K562 (cell line): ENCODE measurements around the gene TBC1D1. TPM values are rescaled to one million over a fixed set of nuclear protein-coding genes. Genes with fewer than 3 reads are reported as not detected.

Source experiments
- ARID2 ChIP-seq: fragments of 450-650 bp; IDR thresholded peaks from 2 replicates; pipeline ENCODE4 v1.6.1; 2017; ENCODE audit warnings: antibody characterized with exemption, mild to moderate bottlenecking
- BMI1 ChIP-seq: fragments of 150-350 bp; IDR thresholded peaks from 2 replicates; pipeline ENCODE4 v1.6.1; 2014; ENCODE audit warnings: low read length
- CHAMP1 ChIP-seq: fragments of 450-650 bp; IDR thresholded peaks from 2 replicates; pipeline ENCODE4 v1.6.1; 2016; ENCODE audit warnings: mild to moderate bottlenecking
- CHD4 ChIP-seq: fragments of 200-600 bp; sonication (generic); IDR thresholded peaks from 3 replicates; pipeline ENCODE4 v1.6.1; 2012; ENCODE audit warnings: low read depth, mild to moderate bottlenecking, mixed read lengths, low read length, inconsistent platforms; ENCODE audit not compliant: insufficient read depth, insufficient replicate concordance, poor library complexity, severe bottlenecking
- DPF2 ChIP-seq: fragments of 450-650 bp; IDR thresholded peaks from 2 replicates; pipeline ENCODE4 v1.6.1; 2016
- ELK1 ChIP-seq: sonication (generic); formaldehyde crosslinking; IDR thresholded peaks from 2 replicates; pipeline ENCODE4 v1.8.1; 2022; ENCODE audit warnings: missing genetic modification reagents
- ESRRA ChIP-seq: fragments of 450-650 bp; IDR thresholded peaks from 2 replicates; pipeline ENCODE4 v1.6.1; 2014; ENCODE audit warnings: low read depth, mild to moderate bottlenecking, moderate library complexity, borderline replicate concordance
- ETS2 ChIP-seq: IDR thresholded peaks from 2 replicates; pipeline ENCODE4 v1.6.1; 2016; ENCODE audit warnings: borderline replicate concordance, missing genetic modification characterization, mild to moderate bottlenecking, moderate library complexity, missing compliant biosample characterization; ENCODE audit not compliant: poor library complexity, severe bottlenecking
- ETV6 ChIP-seq, 3 experiments: fragments of 150-350 bp in 1 of 3; sonication (generic) in 1 of 3; formaldehyde crosslinking in 1 of 3; IDR thresholded peaks; 2 replicates each; pipeline versions ENCODE4 v1.6.1 to v1.8.0; 2014 to 2022; ENCODE audit warnings: borderline replicate concordance in 2 of 3, low read depth in 2 of 3, antibody characterized with exemption in 1 of 3, low read length in 1 of 3, mild to moderate bottlenecking in 1 of 3, missing genetic modification reagents in 1 of 3
- FOSL1 ChIP-seq: fragments of 200-800 bp; sonication (Bioruptor generic); conservative IDR thresholded peaks from 2 replicates; pipeline ENCODE4 v1.6.1; 2016; ENCODE audit warnings: missing genetic modification characterization, missing compliant biosample characterization
- KLF1 ChIP-seq: fragments of 450-650 bp; IDR thresholded peaks from 2 replicates; pipeline ENCODE4 v1.6.1; 2016; ENCODE audit warnings: missing genetic modification characterization, missing compliant biosample characterization
- MAFK ChIP-seq: IDR thresholded peaks from 2 replicates; pipeline ENCODE4 v1.6.1; 2011; ENCODE audit warnings: low read length, improper control_type of control experiment
- MTF1 ChIP-seq: fragments of 250-450 bp; sonication (Bioruptor Pico); IDR thresholded peaks from 2 replicates; pipeline ENCODE4 v1.9.0; 2021; ENCODE audit warnings: moderate library complexity, mild to moderate bottlenecking, inconsistent platforms, borderline replicate concordance
- PCBP2 ChIP-seq: fragments of 200-400 bp; formaldehyde crosslinking; IDR thresholded peaks from 2 replicates; pipeline ENCODE4 v1.6.1; 2018; ENCODE audit warnings: low read length, low read depth, mild to moderate bottlenecking, moderate library complexity; ENCODE audit not compliant: poor library complexity, severe bottlenecking
- PPARD ChIP-seq: fragments of 250-450 bp; sonication (Bioruptor Pico); IDR thresholded peaks from 2 replicates; pipeline ENCODE4 v1.8.0; 2022; ENCODE audit warnings: inconsistent platforms, mild to moderate bottlenecking, moderate library complexity
- PTBP1 ChIP-seq: fragments of 200-400 bp; formaldehyde crosslinking; IDR thresholded peaks from 2 replicates; pipeline ENCODE4 v1.6.1; 2017; ENCODE audit warnings: low read depth, low read length
- RFX5 ChIP-seq: IDR thresholded peaks from 2 replicates; pipeline ENCODE4 v1.6.1; 2011; ENCODE audit warnings: low read depth, mild to moderate bottlenecking, improper control_type of control experiment, low read length
- TOE1 ChIP-seq, 2 experiments: fragments of 450-650 bp in 1 of 2; sonication (generic) in 1 of 2; formaldehyde crosslinking in 1 of 2; IDR thresholded peaks; 2 replicates each; pipeline versions ENCODE4 v1.7.1 to v1.8.0; 2016 to 2022; ENCODE audit warnings: borderline replicate concordance in 2 of 2, mild to moderate bottlenecking in 2 of 2, antibody characterized with exemption in 1 of 2, inconsistent platforms in 1 of 2, low read depth in 1 of 2, missing genetic modification reagents in 1 of 2, moderate library complexity in 1 of 2
- XRCC4 ChIP-seq: IDR thresholded peaks from one replicate; pipeline ENCODE4 v1.6.1; 2011; ENCODE audit not compliant: insufficient read depth, insufficient read length; ENCODE audit errors: extremely low read depth
- ZFP36 ChIP-seq: fragments of 150-350 bp; IDR thresholded peaks from 2 replicates; pipeline ENCODE4 v1.6.1; 2018; ENCODE audit warnings: low read length, low read depth; ENCODE audit not compliant: partially characterized antibody
- ZNF277 ChIP-seq: fragments of 250-450 bp; sonication (Bioruptor Pico); IDR thresholded peaks from 2 replicates; pipeline ENCODE4 v1.8.0; 2022; ENCODE audit warnings: inconsistent platforms, mild to moderate bottlenecking, moderate library complexity, borderline replicate concordance
- ZNF551 ChIP-seq: fragments of 250-450 bp; sonication (Bioruptor Pico); IDR thresholded peaks from 2 replicates; pipeline ENCODE4 v1.5.0; 2021; ENCODE audit warnings: mild to moderate bottlenecking, moderate library complexity
- ZNF77 ChIP-seq: fragments of 250-450 bp; sonication (Bioruptor Pico); IDR thresholded peaks from 2 replicates; pipeline ENCODE4 v1.5.0; 2020
- ZNF780A ChIP-seq: fragments of 250-450 bp; sonication (Bioruptor Pico); IDR thresholded peaks from 2 replicates; pipeline ENCODE4 v1.5.0; 2021; ENCODE audit warnings: mild to moderate bottlenecking
- polyA plus RNA-seq, 8 experiments: library from polyadenylated mRNA; depleted of rRNA in 4 of 8; stranded (reverse) in 5 of 8; unstranded in 3 of 8; fragments of >200 nt; fragmentation: Nextera tagmentation in 2 of 8; fragmentation: Illumina TruSeq in 1 of 8; extraction: Ambion mirVana in 2 of 8; extraction: Trizol in 1 of 8; gene quantifications; 2 replicates each; pipeline versions ENCODE4 v1.2.1 to v1.2.3, GENCODE V29; 2011 to 2014; ENCODE audit warnings: inconsistent platforms in 1 of 8, missing spikeins in 1 of 8
- total RNA-seq, 7 experiments: library from RNA; depleted of rRNA in 6 of 7; stranded (reverse); fragments of >200 nt in 6 of 7; fragmentation: Illumina TruSeq in 2 of 7; extraction: Trizol in 2 of 7; gene quantifications; 2 replicates each; pipeline versions ENCODE4 v1.2.1 to v1.2.3, GENCODE V29; 2011 to 2021; ENCODE audit warnings: low replicate concordance in 1 of 7

TBC1D1 gene
- total and polyA plus RNA-seq, 9 of the 15 experiments (the other 6 are each of a cell fraction or from before 2014, with no cell fraction given): 0.59 to 14.2 (median 8.8) TPM

GRCh38 chr4:38069271-38069760, 178.4 kb downstream of the TBC1D1 start (continued):
- TF ChIP-seq CHD4 (no peak), PCBP2 (no peak), MTF1 (CRISPR knock-in tag) (no peak), ETV6 (IDR thresholded peaks at IDR 0.05; ENCODE audit: borderline replicate concordance in 1 of 2, low read depth in 2 of 2, low read length in 1 of 2) (no peak), ETV6 (CRISPR knock-in tag; IDR thresholded peaks at IDR 0.05; ENCODE audit: borderline replicate concordance) (no peak), KLF1 (tag) (no peak), BMI1 (no peak), ZNF277 (CRISPR knock-in tag) (no peak), MAFK (peak; percentile 39), ARID2 (no peak), ZNF77 (no peak), XRCC4 (no peak), ZFP36 (no peak), RFX5 (no peak), PTBP1 (no peak), FOSL1 (peak; percentile 68), TOE1 (IDR thresholded peaks at IDR 0.05; ENCODE audit: borderline replicate concordance) (no peak), TOE1 (CRISPR knock-in tag; IDR thresholded peaks at IDR 0.05; ENCODE audit: borderline replicate concordance, low read depth) (no peak), ETS2 (no peak), CHAMP1 (no peak), ELK1 (no peak), PPARD (CRISPR knock-in tag) (no peak), ZNF780A (CRISPR knock-in tag) (no peak), ESRRA (no peak), ZNF551 (no peak), DPF2 (no peak)
